Measurements from ENCODE around the gene RASIP1. TPM values are rescaled to one million over a fixed set of nuclear protein-coding genes. Genes with fewer than 3 reads are reported as not detected.
A peak's percentile ranks its signal among the peaks of the same experiment; 100 is the strongest.

Gene RASIP1
- total and polyA plus RNA-seq, 2 of the 8 experiments (the other 6 are each of a cell fraction or from before 2014, with no cell fraction given) = 9.3 to 11.4 TPM

- FAIRE-seq = no peak
- POLR2A ChIA-PET (ENCODE audit: partially characterized antibody) = interaction anchor here (3.9 kb wide), 1 partner anchor 15 kb away, joined by 18 read pairs; the partner anchor contains the start of gene FUT2
- 81% methylated on average over 7 of the region's 7 CpGs; no CpG with 5 or more reads in 1 of the 2 experiments for WGBS, 2 experiments (ENCODE audit: extremely low coverage in 1 of 2, insufficient coverage in 1 of 2, insufficient read length in 1 of 2, insufficient replicate concordance in 2 of 2, low coverage in 1 of 2, low lambda C conversion rate in 2 of 2, missing lambda C conversion rate in 1 of 2)
Measured at GRCh38 chr19:48681127-48681470, 59.3 kb downstream of the RASIP1 start.

More at GRCh38 chr19:48681127-48681470, 59.3 kb downstream of the RASIP1 start:
- CTCF ChIA-PET (ENCODE audit: partially characterized antibody) = interaction anchor here (1.1 kb wide), 1 partner anchor 14 kb away, joined by 4 read pairs; the partner anchor contains the start of gene FUT2
- Histone ChIP-seq H2BK5ac (ENCODE audit: low read depth, low read length) (no peak overlapping the region), H4K91ac (replicated peaks; ENCODE audit: insufficient read length, low read length) (no peak overlapping the region), H4K8ac (ENCODE audit: extremely low read depth, insufficient read depth, low read length) (no peak overlapping the region), H4K20me1 (replicated peaks in 1 of 2; ENCODE audit: control insufficient read depth in 1 of 2, insufficient read depth in 2 of 2, low read length in 2 of 2) (no peaks in the 10 kb centered on the region), H3K79me2 (ENCODE audit: control insufficient read depth in 1 of 2, insufficient read depth in 2 of 2, low read length in 2 of 2) (no peaks in the 10 kb centered on the region), H2AFZ (ENCODE audit: low read length) (no peak overlapping the region), H3K18ac (ENCODE audit: extremely low read depth, low read length) (no peak overlapping the region), H3K36me3 (ENCODE audit: control insufficient read depth in 2 of 4, insufficient read depth in 4 of 4, low read length in 3 of 4) (no peaks in the 10 kb centered on the region), H4K5ac (ENCODE audit: insufficient read length, low read depth, low read length) (no peak overlapping the region), H2BK15ac (ENCODE audit: low read length) (no peak overlapping the region), H3K23me2 (ENCODE audit: low read depth, low read length) (no peaks in the 10 kb centered on the region), H3K56ac (replicated peaks; ENCODE audit: insufficient read length, low read depth, low read length) (no peak overlapping the region), H3K9me3 (ENCODE audit: insufficient read depth in 2 of 2, low read depth in 1 of 2, low read length in 1 of 2) (no peaks in the 10 kb centered on the region), H2BK20ac (ENCODE audit: low read length) (no peak overlapping the region), H3K23ac (ENCODE audit: insufficient read length) (no peak overlapping the region), H3K4me1 (replicated peaks in 1 of 4; ENCODE audit: control insufficient read depth in 3 of 4, insufficient read depth in 4 of 4, low read length in 3 of 4) (no peaks in the 10 kb centered on the region; a peak in 1 of 7 replicates), H2AK5ac (ENCODE audit: low read depth, low read length) (no peak overlapping the region), H3K27me3 (replicated peaks in 1 of 4; ENCODE audit: control insufficient read depth in 3 of 4, extremely low read depth in 1 of 4, insufficient read depth in 3 of 4, low read length in 3 of 4) (no peaks in the 10 kb centered on the region), H3K4me3 (ENCODE audit: extremely low read depth in 1 of 4, insufficient read depth in 2 of 4, low read depth in 3 of 4, low read length in 4 of 4) (no peak overlapping the region), H2BK120ac (replicated peaks; ENCODE audit: low read depth, low read length) (no peak overlapping the region), H3K4ac (replicated peaks; ENCODE audit: insufficient read length, low read depth, low read length) (no peak overlapping the region), H3K79me1 (ENCODE audit: low read depth, low read length) (no peaks in the 10 kb centered on the region), H3K14ac (ENCODE audit: insufficient read length) (no peak overlapping the region), H3K9ac (replicated peaks in 1 of 4; ENCODE audit: extremely low read depth in 1 of 4, low read depth in 3 of 4, low read length in 3 of 4) (no peak overlapping the region), H2BK12ac (ENCODE audit: low read depth, low read length) (peak overlapping the region; percentile 27; the same call in 1 of the 2 replicates), H3K27ac (ENCODE audit: low read depth, low read length) (no peak overlapping the region), H3K4me2 (ENCODE audit: insufficient read depth in 1 of 2, low read depth in 2 of 2, low read length in 2 of 2) (no peak overlapping the region)
- DNase-seq (ENCODE audit: low read depth in 1 of 2, low spot score in 2 of 2) = no peak
- TF ChIP-seq EGR1 (IDR thresholded peaks at IDR 0.05; ENCODE audit: borderline replicate concordance, low read depth, low read length) (no peak), BACH1 (IDR thresholded peaks at IDR 0.05; ENCODE audit: low read length) (no peak), EZH2 (IDR thresholded peaks at IDR 0.05; ENCODE audit: low read depth, low read length, severe bottlenecking) (no peak), YY1 (IDR thresholded peaks at IDR 0.05; ENCODE audit: low read depth, low read length) (no peak), SAP30 (IDR thresholded peaks at IDR 0.05; ENCODE audit: insufficient read depth, insufficient replicate concordance, low read length) (no peak)

Measured in H1 (cell line).